Choroid plexus epithelial cell (primary cell): ENCODE measurements around the gene ADCY1.
A peak's percentile ranks its signal among the peaks of the same experiment; 100 is the strongest.
"Not testable (repeated sequence)": the region's sequence is repeated elsewhere in the genome, so short reads cannot be mapped to it uniquely, and the experiment has no call there.

Source experiments
- DNase-seq: peaks from one replicate; pipeline ENCODE4 v3.0.0-alpha.2; 2010; ENCODE audit warnings: low read depth
- H3K4me3 ChIP-seq: 2 replicates; pipeline ENCODE4 v1.5.1; 2011; ENCODE audit warnings: low read depth, mild to moderate bottlenecking, control low read depth, low read length, moderate library complexity
- CTCF ChIP-seq: conservative IDR thresholded peaks from 2 replicates; pipeline ENCODE4 v1.5.1; 2011; ENCODE audit warnings: low read depth, mild to moderate bottlenecking, control low read depth, inconsistent platforms, low read length, moderate library complexity

Gene ADCY1

GRCh38 chr7:45721686-45722598 is 147.8 kb downstream of the ADCY1 start:
- DNase-seq, result no peak
- H3K4me3 ChIP-seq, result no peak overlapping the region
- peak; percentile 15 for TF ChIP-seq CTCF

GRCh38 chr7:45725231-45725630 is 151.1 kb downstream of the ADCY1 start:
- not testable (repeated sequence) for H3K4me3 ChIP-seq

GRCh38 chr7:45726883-45727282 is 152.7 kb downstream of the ADCY1 start:
- DNase-seq, result no peak
- no peak for TF ChIP-seq CTCF
- no peak overlapping the region for H3K4me3 ChIP-seq

More at GRCh38 chr7:45725231-45725630, 151.1 kb downstream of the ADCY1 start:
- not testable (repeated sequence) for DNase-seq

GRCh38 chr7:45731692-45732443 is 157.7 kb downstream of the ADCY1 start:
- DNase-seq, result peak; percentile 78
- H3K4me3 ChIP-seq, result not testable (repeated sequence)

GRCh38 chr7:45738920-45739319 is 164.8 kb downstream of the ADCY1 start:
- H3K4me3 ChIP-seq, DNase-seq: not testable (repeated sequence)

- DNase-seq, H3K4me3 ChIP-seq: not testable (repeated sequence)
Observed at GRCh38 chr7:45740573-45740972, 166.4 kb downstream of the ADCY1 start.

- DNase-seq, result peak; percentile 59
- H3K4me3 ChIP-seq, result not testable (repeated sequence)
- TF ChIP-seq CTCF, result peak; percentile 42
Observed at GRCh38 chr7:45748976-45749375, 174.8 kb downstream of the ADCY1 start.

GRCh38 chr7:45751352-45751751 is 177.2 kb downstream of the ADCY1 start:
- not testable (repeated sequence) for DNase-seq, H3K4me3 ChIP-seq

GRCh38 chr7:45756333-45756732 is 182.2 kb downstream of the ADCY1 start:
- not testable (repeated sequence) for DNase-seq

GRCh38 chr7:45756757-45757156 is 182.6 kb downstream of the ADCY1 start:
- not testable (repeated sequence) for H3K4me3 ChIP-seq, DNase-seq
- peak; percentile 41 for TF ChIP-seq CTCF

More at GRCh38 chr7:45756333-45756732, 182.2 kb downstream of the ADCY1 start:
- not testable (repeated sequence) for H3K4me3 ChIP-seq

GRCh38 chr7:45759464-45759863 is 185.3 kb downstream of the ADCY1 start:
- DNase-seq, H3K4me3 ChIP-seq: not testable (repeated sequence)

- not testable (repeated sequence) for H3K4me3 ChIP-seq
- peak; percentile 90 for DNase-seq
Observed at GRCh38 chr7:45761545-45762205, 187.5 kb downstream of the ADCY1 start.

- DNase-seq, result peak; percentile 28
- not testable (repeated sequence) for H3K4me3 ChIP-seq
Observed at GRCh38 chr7:45762225-45762994, 188.2 kb downstream of the ADCY1 start.
